RWPE1 (cell line): ENCODE data around the gene LAMA5.

Experiments used
- CTCF ChIA-PET: fragments of 350-600 bp; sonication (Branson Sonifier 250); formaldehyde crosslinking; extraction: SDS; loops from one replicate; lab custom pipeline; 2021; lab: Yijun Ruan, JAX
- POLR2A ChIA-PET: fragments of 400-600 bp; formaldehyde crosslinking; extraction: SDS; loops from one replicate; lab custom pipeline; 2020; ENCODE audit warnings: antibody characterized with exemption; ENCODE audit not compliant: low non-redundant PET; lab: Yijun Ruan, JAX
- DNase-seq: peaks from one replicate; pipeline ENCODE4 v3.0.0; 2012; ENCODE audit warnings: low spot score
- H3K27ac ChIP-seq: fragments of 450-650 bp; 2 replicates; pipeline ENCODE4 v1.5.1; 2017
- TF ChIP-seq, protein P1 (sequence below): fragments of 450-650 bp; conservative IDR thresholded peaks from 2 replicates; pipeline ENCODE4 v1.5.1; 2017; ENCODE audit warnings: low read depth, mild to moderate bottlenecking

The LAMA5 gene

DNA sequence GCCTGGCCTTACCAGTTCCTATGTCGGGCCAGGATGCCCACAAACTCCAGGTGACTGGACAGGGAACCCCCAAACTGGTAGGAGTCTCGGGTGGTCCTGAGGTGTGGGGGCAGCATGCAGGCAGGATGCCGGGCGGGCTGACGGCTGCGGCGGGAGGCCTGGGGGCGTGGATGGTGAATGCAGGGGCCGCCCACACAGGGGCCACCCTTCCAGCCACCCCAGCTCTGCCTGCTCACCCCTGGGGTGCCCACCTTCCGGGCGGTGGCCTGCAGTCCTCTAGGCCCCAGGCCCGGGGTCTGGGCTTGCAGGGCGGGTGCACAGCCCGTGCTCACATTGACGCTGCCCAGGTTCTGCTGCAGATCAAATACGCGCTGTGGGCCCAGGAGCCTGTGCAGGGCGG lies 56.0 kb downstream of the LAMA5 start:
- TF ChIP-seq, protein P1, sequence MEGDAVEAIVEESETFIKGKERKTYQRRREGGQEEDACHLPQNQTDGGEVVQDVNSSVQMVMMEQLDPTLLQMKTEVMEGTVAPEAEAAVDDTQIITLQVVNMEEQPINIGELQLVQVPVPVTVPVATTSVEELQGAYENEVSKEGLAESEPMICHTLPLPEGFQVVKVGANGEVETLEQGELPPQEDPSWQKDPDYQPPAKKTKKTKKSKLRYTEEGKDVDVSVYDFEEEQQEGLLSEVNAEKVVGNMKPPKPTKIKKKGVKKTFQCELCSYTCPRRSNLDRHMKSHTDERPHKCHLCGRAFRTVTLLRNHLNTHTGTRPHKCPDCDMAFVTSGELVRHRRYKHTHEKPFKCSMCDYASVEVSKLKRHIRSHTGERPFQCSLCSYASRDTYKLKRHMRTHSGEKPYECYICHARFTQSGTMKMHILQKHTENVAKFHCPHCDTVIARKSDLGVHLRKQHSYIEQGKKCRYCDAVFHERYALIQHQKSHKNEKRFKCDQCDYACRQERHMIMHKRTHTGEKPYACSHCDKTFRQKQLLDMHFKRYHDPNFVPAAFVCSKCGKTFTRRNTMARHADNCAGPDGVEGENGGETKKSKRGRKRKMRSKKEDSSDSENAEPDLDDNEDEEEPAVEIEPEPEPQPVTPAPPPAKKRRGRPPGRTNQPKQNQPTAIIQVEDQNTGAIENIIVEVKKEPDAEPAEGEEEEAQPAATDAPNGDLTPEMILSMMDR: no peak
- CTCF ChIA-PET: interaction anchor here (0.9 kb wide), 1 partner anchor 21 kb away, joined by 3 read pairs; no protein-coding TSS in a partner anchor

DNA sequence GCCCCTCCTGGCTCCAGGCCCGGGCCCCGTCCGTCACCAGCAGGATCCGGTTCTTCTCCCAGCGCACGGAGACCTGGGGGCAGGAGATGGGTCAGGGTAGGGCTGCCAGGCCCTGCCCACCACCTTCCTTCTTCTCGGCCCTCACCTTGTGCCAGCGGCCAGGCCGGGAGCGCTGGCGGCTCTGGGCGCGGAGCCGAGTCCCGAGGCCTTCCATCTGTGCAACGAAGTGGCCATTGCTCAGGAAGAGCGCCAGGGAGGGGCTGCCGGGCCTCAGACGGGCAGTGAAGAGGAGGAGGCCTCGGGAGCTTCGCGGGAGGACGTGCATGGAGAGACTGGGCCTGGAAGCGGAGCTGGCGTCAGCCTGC lies 56.4 kb downstream of the LAMA5 start:
- ChIA-PET CTCF (interaction anchor here (0.9 kb wide), 1 partner anchor 22 kb away, joined by 3 read pairs; no protein-coding TSS in a partner anchor), POLR2A (no interaction called here)
- H3K27ac ChIP-seq: peak overlapping the region; percentile 96

More for the DNA sequence above, 56.0 kb downstream of the LAMA5 start:
- POLR2A ChIA-PET: no interaction called here
- peak overlapping the region; percentile 96 for H3K27ac ChIP-seq
- DNase-seq: no peak

DNA sequence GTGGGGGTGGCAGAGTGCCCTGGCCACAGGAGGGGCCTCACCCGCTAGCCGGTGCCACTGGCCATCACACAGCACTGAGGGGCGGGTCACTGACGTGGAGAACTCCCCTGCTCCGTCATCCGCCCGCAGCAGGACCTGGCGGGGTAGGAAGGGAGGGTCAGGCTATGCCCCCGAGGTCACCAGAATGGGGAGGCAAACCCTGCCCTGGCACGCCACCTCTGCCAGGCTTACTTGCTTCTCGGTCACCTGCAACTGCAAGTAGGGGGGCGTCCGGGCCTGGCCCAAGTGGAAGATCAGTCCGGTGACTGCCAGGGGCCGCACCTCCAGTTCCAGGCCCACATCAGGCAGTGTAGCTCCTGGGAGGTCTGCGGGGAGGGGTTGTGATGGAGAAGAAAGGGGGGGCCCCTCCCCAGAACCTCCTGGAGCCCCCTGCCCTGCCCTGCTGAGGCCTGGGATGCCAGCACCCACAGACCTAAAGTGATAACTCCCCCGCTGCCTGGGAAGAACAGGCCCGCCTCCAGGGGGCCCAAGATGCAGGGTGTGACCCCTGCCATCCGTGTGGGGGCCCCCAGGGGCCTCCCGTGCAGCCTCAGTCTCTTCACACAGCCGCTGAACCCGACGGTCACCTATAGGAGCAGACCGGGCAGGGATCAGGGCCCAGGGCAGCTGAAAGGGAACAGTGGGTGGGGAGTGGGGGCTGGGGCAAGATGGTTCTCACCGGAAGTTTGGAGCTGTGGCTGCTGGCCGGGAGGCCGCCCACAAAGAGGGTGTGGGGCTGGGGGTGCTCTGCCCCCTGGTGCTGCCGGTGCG lies 57.0 kb downstream of the LAMA5 start:
- TF ChIP-seq, protein P1: no peak
- ChIA-PET CTCF (interaction anchor here (0.6 to 2.6 kb wide), 3 partner anchors 22 to 80 kb away, joined by 3 to 12 read pairs (median 3); no protein-coding TSS in a partner anchor), POLR2A (no interaction called here)

More for the DNA sequence above, 56.4 kb downstream of the LAMA5 start:
- TF ChIP-seq, protein P1: no peak
- DNase-seq: no peak

DNA sequence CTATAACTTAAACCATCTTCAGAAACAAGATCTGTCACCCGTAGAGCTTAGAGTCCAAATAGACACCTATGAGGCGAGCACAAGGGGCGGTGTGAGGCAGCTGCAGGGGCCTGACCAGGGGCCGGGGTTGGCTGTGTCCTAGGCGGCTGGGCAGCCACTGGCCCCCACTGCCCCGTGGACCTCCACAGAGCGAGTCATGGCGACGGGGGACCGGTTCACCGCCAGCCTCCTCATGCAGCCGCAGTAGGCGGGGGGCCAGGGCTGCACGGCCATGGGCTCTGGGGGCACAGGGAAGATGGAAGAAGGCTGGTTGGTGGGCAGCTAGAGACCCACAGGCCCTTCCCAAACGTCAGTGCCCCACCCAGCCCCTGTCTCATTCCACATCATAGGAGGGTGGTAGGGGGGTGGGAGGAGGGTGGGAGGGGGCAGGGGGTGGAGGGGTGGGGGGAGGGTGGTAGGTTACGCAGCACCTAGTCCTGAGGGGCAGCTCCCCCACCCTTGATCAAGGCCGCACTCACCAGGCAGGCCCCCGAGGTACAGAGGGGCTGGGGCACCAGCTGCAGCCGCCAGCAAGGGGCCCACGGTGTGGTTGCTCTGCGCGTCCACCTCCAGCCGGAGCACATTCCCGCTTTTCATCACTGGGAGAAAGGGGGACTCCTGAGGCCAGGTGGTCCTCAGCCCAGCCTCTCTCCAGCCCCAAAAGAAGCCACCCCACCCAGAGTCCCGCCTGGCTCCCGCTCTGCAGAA lies 57.7 kb downstream of the LAMA5 start:
- H3K27ac ChIP-seq: peak overlapping the region; percentile 96
- ChIA-PET POLR2A (no interaction called here), CTCF (interaction anchor here (0.6 to 2.6 kb wide), 2 partner anchors 73 to 81 kb away, joined by 3 to 12 read pairs; no protein-coding TSS in a partner anchor)
- TF ChIP-seq, protein P1: no peak
- no peak for DNase-seq

More for the DNA sequence above, 57.0 kb downstream of the LAMA5 start:
- DNase-seq: no peak
- peak overlapping the region; percentile 96 for H3K27ac ChIP-seq

DNA sequence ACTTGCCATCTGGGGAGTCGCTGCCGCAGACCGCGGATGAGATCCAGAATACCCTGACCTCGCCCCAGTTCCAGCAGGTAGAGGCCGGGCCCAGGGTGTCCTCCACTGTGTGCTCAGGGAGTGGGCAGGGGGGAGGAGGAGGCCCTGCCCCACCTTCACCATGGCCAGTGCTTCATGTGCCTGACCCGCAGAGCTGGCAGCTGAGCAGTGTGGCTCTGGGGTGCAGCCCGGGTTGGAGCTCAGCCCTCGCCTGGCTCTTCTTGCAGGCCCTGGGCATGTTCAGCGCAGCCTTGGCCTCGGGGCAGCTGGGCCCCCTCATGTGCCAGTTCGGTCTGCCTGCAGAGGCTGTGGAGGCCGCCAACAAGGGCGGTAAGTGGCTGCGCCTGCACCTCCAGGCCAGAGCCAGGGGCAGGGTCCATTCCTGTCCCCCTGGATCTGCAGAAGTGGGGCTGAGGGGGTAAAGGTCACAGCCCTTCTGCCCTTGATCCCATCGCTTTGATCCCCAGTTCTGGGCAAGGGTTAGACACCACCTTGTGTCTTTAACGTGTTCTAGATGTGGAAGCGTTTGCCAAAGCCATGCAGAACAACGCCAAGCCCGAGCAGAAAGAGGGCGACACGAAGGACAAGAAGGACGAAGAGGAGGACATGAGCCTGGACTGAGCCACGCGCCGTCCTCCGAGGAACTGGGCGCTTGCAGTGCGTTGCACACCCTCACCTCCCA lies 58.9 kb downstream of the LAMA5 start:
- H3K27ac ChIP-seq: peak overlapping the region; percentile 96
- DNase-seq: no peak
- CTCF ChIA-PET: interaction anchor here (0.6 to 2.6 kb wide), 6 partner anchors 48 to 118 kb away, joined by 3 to 12 read pairs (median 5); no protein-coding TSS in a partner anchor
- TF ChIP-seq, protein P1: no peak
- POLR2A ChIA-PET: interaction anchor here (0.6 to 3.9 kb wide), 2 partner anchors 57 to 251 kb away, joined by 3 to 16 read pairs; partner anchors contain the start of gene LAMA5
